SW480 (cell line): ENCODE measurements around the gene RAB35.
A peak's percentile ranks its signal among the peaks of the same experiment; 100 is the strongest.

ENCODE experiments used
- DNase-seq: peaks from one replicate; pipeline ENCODE4 v3.0.0-alpha.2; 2016; ENCODE audit warnings: low spot score

Gene RAB35

GRCh38 chr12:120132863-120133385 is 16.4 kb upstream of the RAB35 start:
- no peak for DNase-seq

DNA sequence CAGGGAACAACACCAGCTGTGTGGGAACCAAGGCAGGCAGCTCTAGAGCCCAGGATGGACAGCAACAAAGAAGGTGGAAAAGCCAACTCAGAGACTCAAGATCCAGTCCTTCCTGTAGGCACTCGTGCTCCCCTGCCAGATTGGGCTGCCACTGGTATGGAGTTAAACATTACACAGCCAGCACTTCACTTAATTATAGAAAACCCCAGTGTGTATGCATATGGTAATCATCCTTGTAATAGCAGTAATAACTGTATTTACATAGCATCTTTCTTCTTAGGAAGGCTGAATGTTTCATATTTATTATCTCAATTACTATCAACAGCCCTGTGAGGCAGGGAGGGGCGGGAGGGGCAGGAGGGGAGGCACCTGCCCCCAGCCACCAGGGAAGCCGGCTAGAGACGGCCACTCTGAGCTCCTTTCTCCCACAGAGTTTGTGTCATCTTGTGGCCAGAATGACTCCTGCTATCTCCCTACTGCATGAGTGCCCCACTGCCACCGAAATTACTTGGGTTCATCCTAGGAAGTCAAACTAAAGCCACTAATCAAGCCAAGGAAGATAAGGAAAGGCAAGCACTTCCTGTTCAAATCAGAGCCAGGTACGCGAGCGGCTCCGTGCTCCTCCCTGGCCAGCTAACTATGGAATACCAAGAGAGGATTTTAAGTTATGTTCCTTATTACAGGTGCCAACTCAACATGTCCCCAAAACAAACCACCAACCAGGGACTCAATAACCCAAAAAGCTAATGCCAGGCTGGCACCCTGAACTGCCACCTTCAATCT is 15.7 kb upstream of the RAB35 start:
- DNase-seq = no peak

DNA sequence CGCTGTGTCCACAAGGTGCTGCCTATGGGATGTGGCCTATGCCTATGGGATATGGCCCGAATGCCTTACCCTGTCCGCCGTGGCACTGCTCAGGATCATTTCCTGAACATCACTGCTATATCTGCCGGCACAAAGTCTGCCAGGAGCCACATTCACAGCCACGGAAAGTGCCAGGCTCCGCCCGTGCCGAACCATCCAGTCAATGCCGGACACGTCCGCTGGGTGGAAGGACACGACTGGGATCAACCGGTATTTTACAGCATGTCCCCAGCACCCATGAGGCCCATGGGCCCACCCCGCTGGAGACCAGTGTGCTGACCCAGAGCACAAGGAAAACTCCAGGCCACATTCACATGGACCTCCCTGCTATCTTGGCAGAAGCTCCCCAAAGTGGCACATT is 14.6 kb upstream of the RAB35 start:
- no peak for DNase-seq

GRCh38 chr12:120130011-120130410 is 13.5 kb upstream of the RAB35 start:
- DNase-seq = no peak

DNA sequence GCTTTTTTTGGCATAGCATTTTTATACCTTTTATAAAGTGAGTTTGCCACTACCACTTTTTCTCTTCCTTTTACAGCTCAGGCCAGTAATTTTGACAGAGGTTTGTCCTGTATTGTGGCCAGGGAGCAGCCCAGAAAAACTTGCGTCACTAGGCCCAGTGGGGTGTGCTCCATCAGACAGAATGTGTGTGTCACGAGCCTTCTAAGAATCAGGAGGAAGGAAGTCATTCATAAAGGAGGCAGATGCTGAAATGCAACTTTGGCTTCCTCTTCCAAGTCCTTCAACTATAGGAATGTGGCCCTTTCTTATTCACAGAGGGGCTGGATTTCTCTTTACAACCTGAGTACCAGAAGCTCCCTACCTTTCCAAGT is 10.1 kb upstream of the RAB35 start:
- no peak for DNase-seq

DNA sequence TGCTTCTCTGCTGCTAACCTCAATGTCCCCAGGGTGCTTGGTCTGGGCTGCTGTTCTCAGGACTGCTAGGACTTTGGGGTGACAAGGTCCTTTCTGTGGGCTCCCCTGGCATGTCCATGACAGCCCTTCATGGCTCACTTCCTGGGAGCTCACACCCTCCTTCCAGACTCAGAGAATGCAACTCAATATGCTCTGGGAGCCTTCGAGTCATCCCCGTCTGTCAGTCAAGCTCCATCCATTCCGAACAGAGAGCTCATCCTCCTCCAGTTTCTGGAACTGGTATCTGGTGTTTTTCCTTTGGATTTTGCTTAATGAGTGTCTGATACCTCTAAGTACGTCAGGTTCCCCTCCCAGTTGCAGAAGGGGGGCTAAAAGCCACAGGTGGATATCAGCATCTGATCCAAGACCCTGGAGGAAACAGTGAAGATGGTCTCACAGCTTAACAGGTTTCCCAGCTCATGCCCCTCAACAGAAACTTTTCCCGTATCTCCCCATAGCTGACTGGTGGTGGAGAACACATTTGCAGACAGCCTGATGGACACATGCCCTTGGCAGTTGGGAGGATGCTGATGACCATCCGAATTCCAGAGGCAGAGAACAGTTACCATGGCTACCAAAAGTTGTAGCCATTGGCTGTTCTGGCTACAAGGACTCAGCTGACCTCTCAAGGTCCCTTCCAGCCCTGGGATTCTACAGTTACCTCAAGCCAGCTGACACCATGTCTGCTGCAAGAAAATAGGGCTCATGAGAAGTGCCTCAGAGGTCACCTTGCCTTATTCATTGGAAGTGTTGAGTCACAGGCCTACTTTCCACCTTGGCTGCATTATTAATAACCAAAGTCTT is 9.5 kb upstream of the RAB35 start:
- DNase-seq = no peak

DNA sequence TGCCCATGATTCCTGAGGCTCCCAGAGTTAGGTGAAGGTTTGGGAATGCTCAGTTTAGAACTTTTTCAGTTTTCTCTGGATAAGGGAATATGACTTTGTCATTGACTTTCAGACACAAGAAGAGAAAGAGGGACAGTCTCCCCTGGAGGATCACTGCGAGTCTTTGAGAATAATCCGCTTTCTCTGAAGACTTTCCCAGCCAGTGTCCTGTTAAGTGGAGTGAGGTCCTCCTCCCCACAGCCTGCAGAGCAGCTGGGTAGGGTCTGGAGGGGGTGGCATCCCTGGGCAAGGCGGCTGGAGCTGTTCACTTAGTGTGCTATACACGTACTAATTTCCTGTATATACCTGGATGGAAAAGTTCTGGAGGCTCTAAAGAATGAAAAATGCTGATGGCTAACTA is 8.5 kb upstream of the RAB35 start:
- no peak for DNase-seq

DNA sequence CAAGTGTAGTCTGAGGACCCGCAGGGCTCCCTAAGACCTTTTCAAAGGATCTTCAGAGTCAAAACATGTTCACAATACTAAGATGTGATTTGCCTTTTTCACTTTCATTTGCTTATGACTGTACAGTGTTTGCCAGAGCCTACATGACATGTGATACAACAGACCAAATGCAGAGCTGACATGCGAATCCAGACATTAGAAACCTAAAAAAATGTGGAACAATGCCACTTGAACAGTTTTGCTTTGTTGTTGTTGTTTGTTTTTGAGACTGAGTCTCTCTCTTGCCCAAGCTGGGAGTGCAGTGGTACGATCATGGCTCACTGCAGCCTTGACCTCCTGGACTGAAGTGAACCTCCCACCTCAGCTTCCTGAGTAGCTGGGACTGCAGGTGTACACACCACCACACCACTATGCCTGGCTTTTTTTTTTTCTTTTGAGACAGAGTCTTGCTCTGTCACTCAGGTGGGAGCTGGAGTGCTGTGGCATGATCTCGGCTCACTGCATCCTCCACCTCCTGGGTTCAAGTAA is 5.3 kb upstream of the RAB35 start:
- DNase-seq = no peak

- no peak for DNase-seq
Observed at GRCh38 chr12:120121343-120121742, 4.8 kb upstream of the RAB35 start.

- DNase-seq = no peak
Observed at GRCh38 chr12:120119271-120119973, 2.9 kb upstream of the RAB35 start.

DNA sequence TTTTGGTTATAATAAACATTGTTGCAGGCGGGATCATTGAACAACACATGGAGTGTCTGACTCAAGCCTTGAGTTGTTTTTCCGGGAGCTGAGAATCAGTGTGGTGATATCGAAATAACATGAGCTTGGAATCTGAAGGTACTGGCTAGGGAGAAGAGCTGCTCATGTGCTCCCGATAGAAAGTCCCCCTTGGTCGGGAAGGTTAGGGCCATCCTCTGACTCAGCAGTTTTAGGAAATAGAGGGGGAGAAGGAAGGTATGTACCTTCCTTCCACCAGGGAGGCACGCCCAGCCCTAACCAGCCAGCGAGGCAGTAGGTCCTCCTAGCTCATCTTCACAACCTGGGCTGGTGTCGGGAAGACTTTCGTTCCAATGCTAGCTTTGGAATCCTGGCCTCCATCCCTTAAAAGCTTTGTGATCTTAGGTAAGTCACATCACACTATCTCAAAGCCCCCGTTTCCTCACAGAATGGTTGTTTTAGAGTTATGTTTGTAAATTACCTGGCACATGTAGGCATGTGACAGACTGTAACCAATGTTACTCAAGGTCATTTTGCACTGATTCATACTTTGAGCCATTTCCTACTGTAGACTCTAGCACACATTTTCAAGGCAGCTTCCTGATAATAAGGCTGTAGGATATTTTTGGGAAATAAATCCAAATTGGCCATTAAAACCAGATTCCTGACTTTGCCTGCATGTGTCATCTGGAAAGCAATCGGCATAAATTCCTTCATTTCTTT is 1.9 kb upstream of the RAB35 start:
- peak; percentile 42 for DNase-seq

DNA sequence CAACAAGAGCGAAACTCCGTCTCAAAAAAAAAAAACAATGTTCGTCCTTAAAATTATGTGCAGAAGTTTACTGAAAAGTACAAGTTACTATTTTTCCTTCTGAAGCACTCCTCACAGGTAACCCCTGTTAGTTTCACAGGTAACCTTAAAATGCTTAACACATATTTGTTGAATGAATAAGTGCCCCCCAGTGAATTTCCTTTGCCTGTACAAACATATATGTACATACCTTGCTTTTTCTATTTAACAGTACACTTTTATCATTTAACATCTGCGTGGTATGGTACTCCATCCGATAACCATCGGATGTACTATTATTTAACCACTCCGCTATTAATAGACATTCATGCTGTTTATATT is 1.4 kb upstream of the RAB35 start:
- DNase-seq = no peak

DNA sequence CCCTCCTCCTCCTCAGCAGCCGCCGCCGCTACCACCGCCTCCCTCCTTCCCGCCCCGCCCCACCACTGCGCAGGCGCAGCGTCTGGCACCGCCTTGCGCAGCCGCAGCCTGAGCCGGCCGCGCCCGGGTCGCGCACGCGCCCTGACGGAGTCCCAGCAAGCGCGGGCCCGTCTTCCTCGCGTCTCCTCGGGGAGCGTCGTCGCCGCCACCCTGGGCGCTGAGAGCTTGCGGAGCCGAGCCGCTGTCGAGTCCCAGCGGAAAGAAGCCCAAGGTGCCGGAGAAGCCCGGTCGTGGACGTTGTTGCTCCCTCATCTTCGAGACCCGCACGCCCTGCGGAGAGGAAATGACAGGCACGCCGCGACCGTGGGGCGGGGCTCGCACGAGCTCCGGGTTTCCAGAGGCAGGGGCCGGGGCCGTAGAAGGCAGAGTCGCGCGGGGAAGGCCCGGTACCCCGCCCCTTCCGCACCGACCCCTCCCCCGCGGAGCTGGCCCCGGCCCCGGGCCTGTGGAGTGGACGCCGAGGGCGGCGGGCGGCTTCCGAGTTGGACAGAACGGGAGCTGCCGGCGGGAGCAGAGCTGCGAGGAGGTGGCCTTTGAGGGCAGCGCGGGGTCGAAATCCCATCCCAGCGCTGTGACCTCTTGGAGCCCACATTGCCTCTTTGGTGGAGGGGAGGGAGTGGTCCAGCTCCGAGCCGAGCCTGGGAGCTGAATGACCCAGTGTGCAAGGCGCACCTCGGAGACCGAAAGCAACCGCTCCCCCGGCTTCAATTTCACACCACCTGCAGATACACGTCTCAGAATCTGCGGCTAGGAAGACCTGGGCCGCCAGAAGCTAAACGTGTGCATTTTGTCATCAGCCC is 469 bp upstream of the RAB35 start:
- peak; percentile 85 for DNase-seq

GRCh38 chr12:120115692-120116440 is 687 bp downstream of the RAB35 start:
- DNase-seq = no peak

- no peak for DNase-seq
Observed at GRCh38 chr12:120115066-120115465, 1.5 kb downstream of the RAB35 start.

DNA sequence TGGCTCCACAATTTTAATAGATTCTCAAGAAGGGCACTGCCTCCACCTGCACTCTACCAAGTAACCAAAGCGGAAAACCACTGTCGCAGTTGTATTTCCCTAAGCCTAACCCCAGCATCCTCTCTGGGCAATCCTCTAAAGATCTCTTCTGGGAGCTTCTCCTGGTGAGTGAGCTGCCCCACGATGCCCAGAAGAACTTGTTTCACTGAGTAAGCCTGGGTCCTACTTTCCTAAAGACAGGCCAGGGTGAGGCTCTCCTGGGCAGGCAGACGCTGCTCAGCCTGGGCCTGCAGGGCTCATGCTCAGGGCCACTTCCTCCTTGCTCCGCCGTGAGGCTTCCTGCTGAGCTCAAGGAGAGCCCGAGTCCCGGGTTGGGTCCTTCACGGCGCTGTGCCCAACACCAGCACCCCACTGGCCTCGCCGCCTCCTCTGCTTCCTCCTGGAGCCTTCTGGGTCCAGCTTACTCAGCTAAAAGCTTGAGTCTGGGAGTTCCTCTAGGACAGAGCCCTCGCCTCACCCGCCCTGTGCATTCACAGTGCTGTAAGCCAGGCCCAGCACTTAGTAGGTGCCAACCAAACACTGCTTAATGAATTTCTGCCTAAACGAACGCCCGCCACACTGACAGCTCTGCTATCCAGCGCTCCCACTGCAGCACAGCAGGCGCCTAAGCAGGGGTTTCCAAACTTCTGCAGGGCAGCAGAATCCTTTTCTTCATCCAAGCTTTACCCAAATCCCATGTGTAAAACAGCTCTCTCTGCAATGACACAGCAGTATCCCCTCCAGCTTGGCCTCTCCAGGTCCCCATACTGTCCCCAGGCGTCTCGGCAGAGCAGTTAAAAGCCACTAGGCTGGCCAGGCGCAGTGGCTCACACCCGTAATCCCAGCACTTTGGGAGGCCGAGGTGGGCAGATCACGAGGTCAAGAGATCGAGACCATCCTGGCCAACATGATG is 5.7 kb downstream of the RAB35 start:
- DNase-seq = no peak

- no peak for DNase-seq
Observed at GRCh38 chr12:120109570-120110267, 6.8 kb downstream of the RAB35 start.

GRCh38 chr12:120106151-120106550 is 10.4 kb downstream of the RAB35 start:
- no peak for DNase-seq
